Upper lobe of left lung (tissue), 6 donors: ENCODE measurements around the gene JPT1. TPM values are rescaled to one million over a fixed set of nuclear protein-coding genes. Genes with fewer than 3 reads are reported as not detected.
A peak's percentile ranks its signal among the peaks of the same experiment; 100 is the strongest.

Source experiments
- ATAC-seq, 2 donors: fragments of 200-7000 bp; cut with Tn5 transposase; one replicate each; pipeline ENCODE4 v1.9.1; 2022; ENCODE audit warnings: mild to moderate bottlenecking in 2 of 2, moderate library complexity in 2 of 2; ENCODE audit not compliant: low FRiP score in 2 of 2
- DNase-seq, 2 donors: peaks; one replicate each; pipeline ENCODE4 v3.0.0-alpha.2; 2019 to 2020
- H3K27ac ChIP-seq, 4 donors: fragments of 200-600 bp; sonication (generic); one replicate each; pipeline ENCODE4 v1.5.1; 2016 to 2019
- H3K27me3 ChIP-seq, 4 donors: fragments of 200-600 bp; sonication (generic); one replicate each; pipeline ENCODE4 v1.5.1; 2017 to 2019
- H3K36me3 ChIP-seq, 4 donors: fragments of 200-600 bp; sonication (generic); one replicate each; pipeline ENCODE4 v1.5.1; 2016 to 2019
- H3K4me1 ChIP-seq, 4 donors: fragments of 200-600 bp; sonication (generic); one replicate each; pipeline ENCODE4 v1.5.1; 2018 to 2019
- H3K4me3 ChIP-seq, 4 donors: fragments of 200-600 bp; sonication (generic); one replicate each; pipeline ENCODE4 v1.5.1; 2017 to 2019; ENCODE audit warnings: mild to moderate bottlenecking in 2 of 4, moderate library complexity in 1 of 4
- H3K9me3 ChIP-seq, 4 donors: fragments of 200-600 bp; sonication (generic); one replicate each; pipeline ENCODE4 v1.5.1; 2018 to 2019
- EP300 ChIP-seq, 4 donors: sonication (generic); formaldehyde crosslinking; IDR thresholded peaks; one replicate each; pipeline ENCODE4 v1.5.1; 2017; ENCODE audit warnings: antibody characterized with exemption in 4 of 4, control low read depth in 2 of 4
- POLR2A ChIP-seq, 4 donors: fragments of 450-650 bp; IDR thresholded peaks; one replicate each; pipeline ENCODE4 v1.5.1; 2016 to 2017; ENCODE audit warnings: antibody characterized with exemption in 4 of 4, mild to moderate bottlenecking in 2 of 4
- POLR2AphosphoS5 ChIP-seq, 2 donors: sonication (generic); formaldehyde crosslinking; IDR thresholded peaks; one replicate each; pipeline ENCODE4 v1.5.1; 2017; ENCODE audit warnings: antibody characterized with exemption in 2 of 2
- WGBS, 2 donors: methylation state at CpG; one replicate each; pipeline ENCODE4 v1.1.5; 2017 to 2018; 5-methylcytosine and 5-hydroxymethylcytosine counted together
- total RNA-seq, 6 donors: library from RNA; depleted of rRNA in 4 of 6; stranded (reverse); fragments of >200 nt in 4 of 6; gene quantifications; one replicate each; pipeline versions ENCODE4 v1.1.0 to v1.2.1, GENCODE V29; 2016 to 2021
- TF ChIP-seq, protein P1 (sequence below), 6 experiments: fragments of 450-650 bp in 4 of 6; fragments of 200-600 bp in 2 of 6; sonication (generic) in 2 of 6; IDR thresholded peaks; one replicate each; pipeline ENCODE4 v1.5.1; 2016 to 2019; ENCODE audit warnings: antibody characterized with exemption in 6 of 6
- donor health status: DM: no; HTN: no; CAD: no; lungs with moderate emphysema.
- donor health status: DM: no; HTN: yes; CAD: no; lungs with severe emphysema.

The JPT1 gene
- total RNA-seq, 6 donors from 2014 or later = 44.0 to 118 (median 70.1) TPM

DNA sequence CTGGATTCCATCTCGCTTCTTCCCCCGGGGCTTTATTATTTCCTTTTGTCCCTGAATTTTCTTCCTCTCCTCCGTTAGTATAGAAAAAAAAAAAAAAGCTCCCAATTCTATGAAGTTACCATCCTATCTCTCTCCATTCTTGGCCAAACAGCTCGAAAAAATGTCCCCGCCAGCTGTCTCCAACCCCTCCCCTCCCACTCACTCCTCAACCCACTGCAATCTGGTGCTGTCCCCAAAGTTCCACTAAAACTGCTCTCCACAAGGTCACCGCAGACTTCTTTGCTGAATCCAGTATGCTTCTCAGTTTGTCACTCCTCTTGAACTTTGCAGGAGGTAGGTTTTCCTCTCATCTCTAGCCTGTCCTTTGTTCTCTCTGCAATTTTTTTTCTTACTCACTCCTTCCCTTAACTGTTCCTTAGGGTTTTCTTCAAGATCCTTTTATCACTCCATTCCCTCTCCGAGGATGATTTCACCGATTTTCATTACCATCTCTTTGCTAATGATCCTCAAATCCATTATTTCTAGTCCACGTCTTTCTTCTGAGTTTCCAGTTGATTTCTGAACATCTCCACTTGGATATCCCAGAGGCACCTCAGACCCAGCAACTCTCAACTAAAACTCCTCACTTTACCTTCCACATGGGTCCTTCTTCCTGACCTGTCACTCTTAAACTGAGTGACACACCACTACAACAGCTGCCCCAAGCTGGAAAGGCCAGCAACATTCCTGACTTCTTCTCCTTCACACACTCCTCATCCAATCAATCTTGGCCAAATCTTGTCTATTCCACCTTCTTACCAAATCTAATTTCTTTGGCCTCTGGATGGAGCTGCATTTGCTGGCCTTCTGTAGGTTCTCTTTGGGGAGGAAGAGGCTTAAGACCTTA lies 29.9 kb upstream of the JPT1 start:
- TF ChIP-seq, protein P1, sequence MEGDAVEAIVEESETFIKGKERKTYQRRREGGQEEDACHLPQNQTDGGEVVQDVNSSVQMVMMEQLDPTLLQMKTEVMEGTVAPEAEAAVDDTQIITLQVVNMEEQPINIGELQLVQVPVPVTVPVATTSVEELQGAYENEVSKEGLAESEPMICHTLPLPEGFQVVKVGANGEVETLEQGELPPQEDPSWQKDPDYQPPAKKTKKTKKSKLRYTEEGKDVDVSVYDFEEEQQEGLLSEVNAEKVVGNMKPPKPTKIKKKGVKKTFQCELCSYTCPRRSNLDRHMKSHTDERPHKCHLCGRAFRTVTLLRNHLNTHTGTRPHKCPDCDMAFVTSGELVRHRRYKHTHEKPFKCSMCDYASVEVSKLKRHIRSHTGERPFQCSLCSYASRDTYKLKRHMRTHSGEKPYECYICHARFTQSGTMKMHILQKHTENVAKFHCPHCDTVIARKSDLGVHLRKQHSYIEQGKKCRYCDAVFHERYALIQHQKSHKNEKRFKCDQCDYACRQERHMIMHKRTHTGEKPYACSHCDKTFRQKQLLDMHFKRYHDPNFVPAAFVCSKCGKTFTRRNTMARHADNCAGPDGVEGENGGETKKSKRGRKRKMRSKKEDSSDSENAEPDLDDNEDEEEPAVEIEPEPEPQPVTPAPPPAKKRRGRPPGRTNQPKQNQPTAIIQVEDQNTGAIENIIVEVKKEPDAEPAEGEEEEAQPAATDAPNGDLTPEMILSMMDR (IDR thresholded peaks at IDR 0.05) = no peak
- TF ChIP-seq EP300 (IDR thresholded peaks at IDR 0.05) (no peak), POLR2A (IDR thresholded peaks at IDR 0.05) (no peak), POLR2AphosphoS5 (IDR thresholded peaks at IDR 0.05) (no peak)
- peak overlapping the region in 1 of 4 donors; percentile 99 for H3K27ac ChIP-seq
- 95 to 99% methylated on average over 9 of the region's 9 CpGs for WGBS, 2 donors

DNA sequence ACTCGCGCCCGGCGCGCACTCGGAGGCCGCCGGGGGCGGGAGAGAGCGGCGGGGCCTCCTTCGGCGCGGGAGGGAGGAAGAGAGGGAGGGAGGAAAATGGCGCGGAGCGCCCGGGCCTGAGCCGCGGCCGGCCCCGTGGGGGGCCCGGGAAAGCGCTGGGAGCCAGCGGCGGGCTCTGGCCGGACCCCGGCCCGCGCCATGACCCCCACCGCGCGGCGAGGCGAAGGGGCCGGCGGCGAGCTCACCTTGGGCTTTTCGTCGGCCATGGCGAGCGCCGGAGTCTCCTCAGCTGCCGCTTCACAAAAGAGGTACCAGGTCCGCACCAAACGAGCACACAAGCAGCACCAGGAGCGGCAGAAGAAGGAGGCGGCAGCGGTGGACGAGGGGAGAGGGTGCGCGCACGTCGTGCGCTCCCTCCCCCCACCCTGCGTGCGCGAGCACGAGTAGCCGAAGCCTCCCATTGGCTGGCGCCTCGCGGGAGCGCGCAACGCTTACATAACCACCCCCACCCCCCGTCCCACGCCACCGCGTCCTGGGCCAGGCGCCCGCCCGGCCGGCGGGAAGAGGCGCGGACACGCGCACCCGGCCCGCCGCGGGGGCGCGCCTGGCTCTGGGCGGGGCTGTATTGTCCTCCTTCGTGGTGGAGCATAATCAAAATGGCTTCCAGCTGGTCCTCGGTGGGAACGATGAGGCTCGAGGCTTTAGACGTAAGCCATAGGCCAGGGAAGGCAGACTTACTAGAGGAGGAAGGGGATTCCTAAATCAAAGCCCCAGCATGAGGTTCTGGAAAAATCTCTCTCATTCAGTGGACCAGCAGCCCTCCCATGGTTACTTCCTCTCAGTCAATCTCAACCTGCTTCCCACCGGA lies 28.5 kb upstream of the JPT1 start, which contains the start of gene SUMO2:
Gene SUMO2 (minus strand): TSS at position 391 of the 868 bp plus-strand sequence. CDS start 125 bp downstream, at position 266.
- TF ChIP-seq POLR2A (IDR thresholded peaks at IDR 0.05) = peak; percentile 21 to 92 (median 84)
- TF ChIP-seq EP300 (IDR thresholded peaks at IDR 0.05) = no peak
- TF ChIP-seq, protein P1 (IDR thresholded peaks at IDR 0.05) = peak; percentile 25 to 70 (median 55)
- peak; percentile 80 to 89 for TF ChIP-seq POLR2AphosphoS5 (IDR thresholded peaks at IDR 0.05)

More for the DNA sequence above, 29.9 kb upstream of the JPT1 start:
- Histone ChIP-seq H3K4me1 (peaks cover 19 to 36% (median 25%) of the 10 kb centered on the region in 4 donors), H3K36me3 (peaks cover 0 to 6% (median 5%) of the 10 kb centered on the region in 4 donors), H3K4me3 (no peak overlapping the region), H3K27me3 (no peaks in the 10 kb centered on the region), H3K9me3 (no peaks in the 10 kb centered on the region)
- no peak for ATAC-seq
- no peak for DNase-seq

DNA sequence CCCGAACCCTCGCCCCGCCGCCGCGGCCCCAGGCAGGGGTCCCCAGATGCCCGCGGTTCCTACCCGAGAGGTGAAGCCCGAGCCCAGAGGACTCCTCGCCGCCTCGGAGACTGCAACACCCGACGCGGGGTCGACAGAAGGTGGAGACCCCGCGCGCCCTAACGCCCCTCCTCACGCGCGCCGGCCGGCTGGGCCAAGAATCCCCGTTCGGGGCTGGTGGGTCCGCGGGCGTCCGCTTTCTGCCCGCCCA lies 27.9 kb upstream of the JPT1 start:
- Histone ChIP-seq H3K4me3 (peak overlapping the region; percentile 94 to 97 (median 96)), H3K36me3 (peaks cover 0 to 19% (median 16%) of the 10 kb centered on the region in 4 donors), H3K4me1 (peaks cover 19 to 32% (median 27%) of the 10 kb centered on the region in 4 donors), H3K9me3 (no peaks in the 10 kb centered on the region), H3K27me3 (no peaks in the 10 kb centered on the region), H3K27ac (peak overlapping the region; percentile 98 to 100 (median 99))
- 0% methylated on average over 2 to 13 of the region's 33 CpGs for WGBS, 2 donors
- DNase-seq (no peak), ATAC-seq (peak in 1 of 2 donors; percentile 1)
- TF ChIP-seq, protein P1 (IDR thresholded peaks at IDR 0.05) = no peak
- TF ChIP-seq POLR2A (IDR thresholded peaks at IDR 0.05) (no peak), EP300 (IDR thresholded peaks at IDR 0.05) (no peak), POLR2AphosphoS5 (IDR thresholded peaks at IDR 0.05) (no peak)

More for the DNA sequence above, 28.5 kb upstream of the JPT1 start, which contains the start of gene SUMO2:
- Histone ChIP-seq H3K27ac (peak within 1 kb of the TSS; percentile 98 to 100 (median 99)), H3K4me1 (peaks cover 19 to 32% (median 27%) of the 10 kb centered on the region in 4 donors), H3K36me3 (peaks cover 0 to 16% (median 13%) of the 10 kb centered on the region in 4 donors), H3K9me3 (no peaks in the 10 kb centered on the region), H3K27me3 (no peaks in the 10 kb centered on the region), H3K4me3 (peak within 1 kb of the TSS; percentile 94 to 97 (median 96))
- DNase-seq (peak; percentile 94 to 100), ATAC-seq (peak; percentile 97)
- 2 to 4% methylated on average over 21 to 33 of the region's 92 CpGs for WGBS, 2 donors

DNA sequence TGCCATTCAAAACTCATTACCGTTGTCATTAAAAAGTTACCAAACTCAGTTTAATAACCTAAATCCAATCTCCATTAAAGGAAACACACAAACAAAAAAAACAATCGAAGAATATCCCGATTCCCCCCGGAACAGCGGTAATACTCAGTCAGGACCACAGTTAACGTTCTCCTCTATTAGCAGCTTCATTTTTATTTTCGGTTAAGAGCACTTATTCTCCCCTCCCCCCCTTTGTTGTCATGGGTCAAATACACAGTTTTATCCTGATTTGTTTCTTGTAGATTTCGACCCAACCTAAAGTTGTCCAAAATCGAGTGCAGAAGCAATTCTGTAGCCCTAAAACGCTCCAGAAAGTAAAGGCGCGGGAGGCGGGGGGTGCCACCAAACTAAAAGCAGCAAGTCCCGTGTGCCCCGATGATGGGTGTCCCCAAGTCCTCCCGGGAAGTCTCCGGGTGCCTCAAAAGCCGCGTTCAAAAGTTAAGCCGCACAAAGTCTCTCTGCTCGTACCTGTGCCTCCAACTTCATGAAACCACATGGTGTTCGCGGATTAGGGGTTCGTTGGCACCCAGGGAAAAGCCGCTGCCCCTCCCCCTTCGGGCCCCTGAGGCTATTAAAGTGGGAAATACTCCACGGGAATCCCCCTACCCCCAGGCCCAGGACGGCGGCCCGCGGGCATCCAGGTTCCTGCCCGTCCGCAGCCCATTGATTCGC lies 27.5 kb upstream of the JPT1 start:
- no peaks in the 10 kb centered on the region for H3K27me3 ChIP-seq
- ATAC-seq (no peak), DNase-seq (peak in 1 of 2 donors; percentile 38)
- H3K27ac ChIP-seq = peak overlapping the region; percentile 98 to 100 (median 99)
- peaks cover 0 to 24% (median 20%) of the 10 kb centered on the region in 4 donors for H3K36me3 ChIP-seq
- peak overlapping the region; percentile 94 to 97 (median 96) for H3K4me3 ChIP-seq
- TF ChIP-seq EP300 (IDR thresholded peaks at IDR 0.05) (no peak), POLR2AphosphoS5 (IDR thresholded peaks at IDR 0.05) (no peak), POLR2A (IDR thresholded peaks at IDR 0.05) (no peak)
- TF ChIP-seq, protein P1 (IDR thresholded peaks at IDR 0.05) = no peak
- no peaks in the 10 kb centered on the region for H3K9me3 ChIP-seq
- 0 to 1% methylated on average over 15 to 32 of the region's 34 CpGs for WGBS, 2 donors
- peaks cover 19 to 32% (median 27%) of the 10 kb centered on the region in 4 donors for H3K4me1 ChIP-seq
